Activated T-cell treated with anti-CD3 and anti-CD28 coated beads for 48 hours (primary cell): ENCODE data around the gene RAMP3.

Experiments used
- DNase-seq: peaks from one replicate; pipeline ENCODE4 v3.0.0-alpha.2; 2020; ENCODE audit warnings: low read depth

Gene RAMP3

GRCh38 chr7:45179666-45180065 is 22.1 kb downstream of the RAMP3 start:
- no peak for DNase-seq

DNA sequence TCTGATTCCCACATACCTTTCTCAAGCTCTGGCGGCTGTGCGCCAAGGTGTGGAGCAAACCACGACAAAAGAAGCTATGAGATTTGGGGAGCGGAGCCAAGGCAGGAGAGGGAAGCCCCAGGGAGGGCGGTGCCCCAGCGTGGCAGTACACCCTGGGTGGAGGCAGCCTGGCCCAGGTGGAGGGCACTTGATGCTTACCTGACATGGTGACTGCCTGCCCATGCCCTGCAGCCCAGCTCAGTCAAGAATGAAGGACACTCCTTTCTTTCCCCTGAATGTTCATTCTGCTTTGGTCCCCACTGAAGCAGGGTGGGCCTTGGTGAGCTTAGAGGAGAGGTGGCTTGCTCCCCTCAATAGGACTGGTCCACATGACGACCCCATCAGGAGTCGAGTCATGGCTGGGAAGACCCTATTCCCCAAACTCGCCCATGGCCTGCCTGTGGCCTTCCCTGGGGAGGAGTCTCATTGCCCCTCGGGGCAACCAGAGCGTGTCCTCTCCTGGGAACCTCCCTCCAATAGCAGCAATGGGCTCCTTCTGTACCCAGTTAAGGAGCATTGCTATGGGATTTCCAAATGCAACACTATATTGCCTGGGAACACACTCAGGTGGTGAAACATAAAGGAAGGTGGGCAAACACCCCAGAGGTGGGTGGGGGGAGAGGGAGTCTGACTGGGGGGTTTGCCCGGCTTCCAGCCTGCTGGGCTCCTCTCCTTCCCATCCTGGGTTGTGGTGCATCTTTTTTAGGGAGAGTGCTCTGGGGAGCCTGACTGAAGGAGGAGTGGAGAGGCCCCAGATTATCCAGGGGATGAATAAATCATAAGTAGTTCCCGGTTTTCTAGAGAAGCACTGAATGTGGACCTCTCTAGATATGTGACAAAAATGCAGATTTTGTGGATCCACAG is 22.7 kb downstream of the RAMP3 start:
- DNase-seq, result no peak

DNA sequence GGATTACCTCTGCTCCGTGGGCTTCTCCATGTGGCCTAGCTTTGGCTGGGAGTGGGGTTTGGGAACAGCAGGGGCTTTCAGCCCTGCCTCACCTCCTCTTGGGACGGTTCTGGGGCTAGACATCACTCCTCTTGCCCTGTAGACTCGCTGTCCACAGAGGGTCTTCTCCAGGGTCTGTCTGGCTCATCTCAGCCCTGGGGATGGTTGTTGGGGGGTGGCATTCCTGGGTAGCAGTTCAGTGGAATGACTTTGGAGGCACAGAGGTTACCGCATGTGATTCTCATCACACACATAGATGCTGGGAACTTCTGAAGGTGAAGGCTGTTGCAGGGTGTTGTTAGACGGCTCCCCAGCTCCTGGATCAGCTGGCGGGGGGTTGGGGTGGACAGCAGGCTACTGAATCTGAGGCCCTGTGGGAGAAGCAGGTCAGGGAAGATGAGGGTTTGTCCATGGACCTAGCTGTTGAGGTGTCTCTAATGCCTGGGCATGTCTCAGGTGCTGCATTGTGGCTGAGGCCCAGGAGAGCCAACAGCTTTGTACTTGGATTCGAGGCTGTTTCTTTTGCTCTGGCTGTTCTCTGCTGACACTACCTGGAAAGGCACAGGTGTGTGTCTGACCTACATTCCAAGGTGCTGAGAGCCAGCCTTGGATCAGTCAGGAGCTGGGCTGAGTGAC is 23.8 kb downstream of the RAMP3 start:
- no peak for DNase-seq

GRCh38 chr7:45181991-45182855 is 24.6 kb downstream of the RAMP3 start:
- DNase-seq, result no peak

GRCh38 chr7:45182856-45183710 is 25.5 kb downstream of the RAMP3 start:
- DNase-seq, result no peak

DNA sequence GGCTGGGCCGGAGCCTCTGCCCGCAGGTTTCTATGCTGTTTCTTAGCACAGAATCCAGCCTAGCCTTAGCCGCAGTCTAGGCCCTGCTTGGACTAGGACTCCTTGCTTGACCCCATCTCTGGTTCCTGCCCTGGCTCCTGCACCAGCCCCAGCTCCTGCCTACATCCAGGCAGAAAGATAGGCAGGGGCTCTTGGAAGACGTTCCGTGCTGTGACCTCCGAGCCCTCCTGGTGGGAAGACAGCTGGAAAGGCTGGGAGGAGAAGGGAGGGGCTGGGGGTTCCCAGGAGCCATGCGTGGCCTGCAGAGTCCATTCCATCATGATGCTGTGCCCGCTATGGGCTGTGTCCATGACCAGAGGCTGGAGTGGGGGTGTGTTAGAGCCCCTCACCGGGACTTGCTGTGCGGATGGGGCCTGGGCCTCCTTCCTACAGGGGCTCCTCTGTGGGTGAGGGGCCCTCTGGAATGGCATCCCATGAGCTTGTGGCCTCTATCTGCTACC is 26.2 kb downstream of the RAMP3 start:
- DNase-seq, result no peak

- DNase-seq, result no peak
Measured at GRCh38 chr7:45184326-45185027, 26.9 kb downstream of the RAMP3 start.

GRCh38 chr7:45185028-45185863 is 27.7 kb downstream of the RAMP3 start:
- DNase-seq, result no peak

- DNase-seq, result no peak
Measured at GRCh38 chr7:45185864-45186250, 28.3 kb downstream of the RAMP3 start.

DNA sequence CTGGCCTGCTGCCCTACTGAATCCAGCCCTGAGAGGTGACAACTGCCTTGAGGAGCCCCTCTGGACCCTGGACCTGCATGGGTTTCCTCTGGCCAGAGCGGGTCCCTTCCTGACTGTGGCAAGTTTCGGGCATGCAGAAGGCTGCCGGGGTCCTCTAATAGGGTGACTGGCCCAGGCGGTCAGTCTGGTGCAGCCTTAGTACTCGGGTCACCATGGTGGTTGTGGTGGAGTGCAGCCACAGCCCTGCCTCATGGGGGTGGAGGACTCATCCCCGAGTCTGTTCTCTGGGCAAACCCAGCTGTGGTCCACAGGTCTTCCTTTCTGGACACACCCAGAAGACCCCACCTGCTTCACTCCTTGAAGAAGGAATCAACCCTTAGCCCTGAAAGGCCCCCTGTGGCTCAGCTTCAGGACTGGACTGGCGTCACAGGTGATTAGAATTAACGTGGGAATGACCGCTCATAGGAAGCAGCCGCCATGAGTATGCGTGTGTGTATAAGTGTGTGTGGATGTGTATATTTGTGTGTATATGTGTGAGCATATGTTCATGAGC is 28.7 kb downstream of the RAMP3 start:
- DNase-seq, result no peak

- DNase-seq, result no peak
Measured at GRCh38 chr7:45187089-45187945, 29.7 kb downstream of the RAMP3 start.

- DNase-seq, result no peak
Measured at GRCh38 chr7:45187946-45188411, 30.4 kb downstream of the RAMP3 start.

- DNase-seq, result no peak
Measured at GRCh38 chr7:45188736-45189135, 31.1 kb downstream of the RAMP3 start.

- DNase-seq, result no peak
Measured at GRCh38 chr7:45189151-45189970, 31.8 kb downstream of the RAMP3 start.

GRCh38 chr7:45190406-45191165 is 33.0 kb downstream of the RAMP3 start:
- DNase-seq, result no peak

DNA sequence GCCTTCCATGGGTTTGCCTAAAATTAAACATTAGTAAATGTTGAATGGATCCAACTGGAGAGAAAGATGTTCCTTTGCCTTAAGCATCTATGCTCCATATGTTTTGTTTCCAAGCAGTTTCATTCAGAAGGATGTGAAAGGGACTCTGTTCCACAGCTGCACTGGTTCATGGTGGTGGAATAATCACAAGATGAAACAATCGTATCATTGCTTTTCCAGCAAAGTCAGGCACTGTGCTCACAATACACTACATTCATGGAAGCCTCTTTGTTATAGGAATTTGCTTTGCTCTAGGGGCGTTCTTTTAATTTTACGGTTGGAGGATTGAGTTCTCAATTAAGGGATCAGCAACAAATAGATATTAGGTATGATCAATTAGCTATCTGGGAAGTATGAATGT is 33.8 kb downstream of the RAMP3 start:
- DNase-seq, result no peak

DNA sequence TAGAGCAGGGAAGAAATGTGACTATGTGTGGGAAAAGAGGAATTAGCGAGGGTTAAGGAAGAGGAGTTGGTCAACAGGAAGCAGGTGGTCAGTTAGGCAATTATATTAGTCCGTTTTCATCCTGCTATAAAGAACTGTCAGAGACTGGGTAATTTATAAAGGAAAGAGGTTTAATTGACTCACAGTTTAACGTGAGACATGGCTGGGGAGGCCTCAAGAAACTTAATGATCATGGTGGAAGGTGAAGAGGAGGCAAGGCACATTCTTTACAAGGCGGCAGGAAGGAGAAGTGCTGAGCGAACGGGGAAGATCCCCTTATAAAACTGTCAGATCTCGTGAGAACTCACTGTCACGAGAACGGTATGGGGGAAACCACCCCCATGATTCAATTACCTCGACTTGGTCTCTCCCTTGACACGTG is 35.0 kb downstream of the RAMP3 start:
- DNase-seq, result no peak
